ENCODE data around the gene PPP1R13B. TPM values are rescaled to one million over a fixed set of nuclear protein-coding genes. Genes with fewer than 3 reads are reported as not detected.
"Not testable (repeated sequence)": the region's sequence is repeated elsewhere in the genome, so short reads cannot be mapped to it uniquely, and the experiment has no call there.

The PPP1R13B gene
- total RNA-seq, 3 donors from 2014 or later, result 49.6 to 65.5 (median 52.1) TPM

DNA sequence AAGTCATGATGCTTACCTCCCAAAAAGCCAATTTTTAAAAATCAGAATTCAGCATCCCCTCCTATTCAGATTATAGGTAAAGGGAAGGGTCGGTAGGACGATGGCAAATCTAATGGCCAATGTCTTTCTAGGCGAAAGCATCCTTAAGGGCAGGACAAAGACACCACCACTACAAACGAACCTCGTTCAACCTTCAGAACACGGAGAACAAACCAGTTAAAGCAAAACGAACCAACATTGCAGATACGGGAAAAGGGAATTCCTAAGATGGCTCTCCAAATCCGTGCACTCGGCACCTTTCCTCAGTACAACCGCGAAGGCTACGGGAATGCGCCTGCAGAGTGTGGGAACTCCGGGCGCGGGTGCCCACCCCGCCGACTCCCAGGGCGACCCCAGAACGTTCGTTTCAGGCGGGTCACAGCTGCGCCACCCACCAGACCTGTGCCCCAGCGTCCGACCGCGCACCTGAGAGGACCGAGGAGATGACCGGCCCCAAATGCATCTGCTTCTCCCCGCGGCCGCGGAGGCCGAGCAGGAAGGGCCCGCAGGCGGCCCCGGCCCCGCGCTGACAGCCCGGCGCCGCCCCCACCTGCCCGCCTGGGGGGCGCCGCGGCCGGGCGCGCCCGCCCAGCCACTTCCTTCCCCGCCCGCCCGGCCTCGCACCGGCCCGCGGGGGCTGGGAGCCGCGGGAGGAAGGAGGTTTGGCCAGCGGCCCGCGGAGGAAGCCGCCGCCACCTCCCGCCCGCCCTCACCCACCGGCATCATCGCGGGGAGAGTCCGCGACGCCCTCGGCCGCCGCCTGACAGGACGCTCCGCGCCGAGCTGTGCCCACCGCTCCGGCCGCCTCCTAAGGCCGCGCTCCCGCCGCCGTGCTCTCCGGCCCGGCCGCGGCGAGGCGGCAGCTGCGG, 578 bp downstream of the PPP1R13B start:
- Histone ChIP-seq H3K36me3 (ENCODE audit: low read depth) (no peaks in the 10 kb centered on the region), H3K4me1 (ENCODE audit: low read depth) (peaks cover 9% of the 10 kb centered on the region), H3K4me3 (peak overlapping the region; percentile 57), H3K9me3 (no peaks in the 10 kb centered on the region)
- ATAC-seq (peak; percentile 24), DNase-seq (peak; percentile 38 to 74 (median 64))
- intact Hi-C loops (cut with DNase I, micrococcal nuclease), result no loop called here
- TF ChIP-seq, protein P1, sequence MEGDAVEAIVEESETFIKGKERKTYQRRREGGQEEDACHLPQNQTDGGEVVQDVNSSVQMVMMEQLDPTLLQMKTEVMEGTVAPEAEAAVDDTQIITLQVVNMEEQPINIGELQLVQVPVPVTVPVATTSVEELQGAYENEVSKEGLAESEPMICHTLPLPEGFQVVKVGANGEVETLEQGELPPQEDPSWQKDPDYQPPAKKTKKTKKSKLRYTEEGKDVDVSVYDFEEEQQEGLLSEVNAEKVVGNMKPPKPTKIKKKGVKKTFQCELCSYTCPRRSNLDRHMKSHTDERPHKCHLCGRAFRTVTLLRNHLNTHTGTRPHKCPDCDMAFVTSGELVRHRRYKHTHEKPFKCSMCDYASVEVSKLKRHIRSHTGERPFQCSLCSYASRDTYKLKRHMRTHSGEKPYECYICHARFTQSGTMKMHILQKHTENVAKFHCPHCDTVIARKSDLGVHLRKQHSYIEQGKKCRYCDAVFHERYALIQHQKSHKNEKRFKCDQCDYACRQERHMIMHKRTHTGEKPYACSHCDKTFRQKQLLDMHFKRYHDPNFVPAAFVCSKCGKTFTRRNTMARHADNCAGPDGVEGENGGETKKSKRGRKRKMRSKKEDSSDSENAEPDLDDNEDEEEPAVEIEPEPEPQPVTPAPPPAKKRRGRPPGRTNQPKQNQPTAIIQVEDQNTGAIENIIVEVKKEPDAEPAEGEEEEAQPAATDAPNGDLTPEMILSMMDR (IDR thresholded peaks at IDR 0.05), result no peak

GRCh38 chr14:103846097-103846496, 1.3 kb downstream of the PPP1R13B start:
- Histone ChIP-seq H3K4me3 (no peak overlapping the region), H3K9me3 (no peaks in the 10 kb centered on the region), H3K4me1 (ENCODE audit: low read depth) (peaks cover 9% of the 10 kb centered on the region), H3K36me3 (ENCODE audit: low read depth) (no peaks in the 10 kb centered on the region)
- intact Hi-C loops (cut with DNase I, micrococcal nuclease), result no loop called here
- TF ChIP-seq, protein P1 (IDR thresholded peaks at IDR 0.05), result no peak
- no peak for DNase-seq
- no peak for ATAC-seq

DNA sequence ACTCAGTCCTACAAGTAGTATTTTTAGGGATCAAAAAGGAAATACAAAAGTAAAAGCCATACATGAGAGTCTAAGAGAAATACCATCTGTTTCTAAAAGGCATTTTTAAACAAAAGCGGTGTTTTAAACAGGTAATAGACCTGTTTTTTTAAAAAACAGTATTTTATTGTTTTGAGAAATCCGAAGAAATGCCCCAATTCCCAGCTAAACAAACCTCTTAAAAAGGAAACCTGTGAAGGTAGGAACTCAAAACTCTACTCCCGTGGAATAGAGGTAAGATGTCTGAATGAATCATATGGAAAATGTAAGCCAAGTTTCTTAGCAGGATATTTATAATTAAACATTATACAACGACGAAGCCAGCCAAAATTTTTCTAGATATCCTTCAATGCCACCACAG, 2.0 kb downstream of the PPP1R13B start:
- H3K36me3 ChIP-seq (ENCODE audit: low read depth), result no peaks in the 10 kb centered on the region
- DNase-seq (no peak), ATAC-seq (no peak)
- peaks cover 9% of the 10 kb centered on the region for H3K4me1 ChIP-seq (ENCODE audit: low read depth)
- no peak overlapping the region for H3K4me3 ChIP-seq
- TF ChIP-seq, protein P1 (IDR thresholded peaks at IDR 0.05), result no peak
- no peaks in the 10 kb centered on the region for H3K9me3 ChIP-seq
- intact Hi-C loops (cut with DNase I, micrococcal nuclease), result no loop called here

DNA sequence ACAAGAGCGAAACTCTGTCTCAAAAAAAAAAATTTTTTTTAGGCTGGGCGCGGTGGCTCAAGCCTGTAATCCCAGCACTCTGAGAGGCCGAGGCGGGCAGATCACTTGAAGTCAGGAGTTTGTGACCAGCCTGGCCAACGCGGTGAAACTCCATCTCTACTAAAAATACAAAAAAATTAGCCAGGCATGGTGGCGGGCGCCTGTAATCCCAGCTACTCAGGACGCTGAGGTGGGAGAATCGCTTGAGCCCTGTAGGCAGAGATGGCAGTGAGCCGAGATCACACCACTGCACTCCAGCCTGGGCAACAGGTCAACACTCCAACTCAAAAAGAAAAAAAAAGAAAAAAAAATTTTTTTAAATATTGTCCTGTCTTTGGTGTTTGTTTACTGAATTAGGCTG, 6.1 kb downstream of the PPP1R13B start:
- intact Hi-C loops (cut with DNase I, micrococcal nuclease); H3K4me3 ChIP-seq; H3K9me3 ChIP-seq; ATAC-seq; H3K4me1 ChIP-seq (ENCODE audit: low read depth); H3K36me3 ChIP-seq (ENCODE audit: low read depth): not testable (repeated sequence)
- DNase-seq, result peak in 1 of 3 donors; percentile 9

DNA sequence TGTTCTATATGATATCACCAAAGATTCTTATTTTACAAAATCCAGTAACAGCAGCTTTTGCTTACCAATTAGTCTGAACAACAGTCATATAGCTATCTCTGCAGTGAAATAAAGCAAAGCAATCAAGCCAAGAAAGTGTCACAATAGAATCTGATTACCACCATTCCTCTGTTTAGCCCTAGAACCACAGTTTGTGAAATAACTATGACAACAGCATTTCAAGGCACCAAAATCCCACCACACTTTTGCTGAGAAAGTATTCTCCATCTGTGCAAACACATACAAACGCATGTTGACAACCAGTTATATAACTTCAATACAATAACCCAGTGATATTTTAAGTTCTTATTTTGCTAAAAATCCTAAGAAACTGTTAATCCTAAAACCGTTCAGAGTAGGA, 7.4 kb downstream of the PPP1R13B start:
- intact Hi-C loops (cut with DNase I, micrococcal nuclease), result no loop called here
- Histone ChIP-seq H3K36me3 (ENCODE audit: low read depth) (no peaks in the 10 kb centered on the region), H3K4me1 (ENCODE audit: low read depth) (no peaks in the 10 kb centered on the region), H3K9me3 (no peaks in the 10 kb centered on the region), H3K4me3 (no peak overlapping the region)
- DNase-seq (no peak), ATAC-seq (no peak)
- TF ChIP-seq, protein P1 (IDR thresholded peaks at IDR 0.05), result no peak

GRCh38 chr14:103839579-103839978, 7.8 kb downstream of the PPP1R13B start:
- H3K4me3 ChIP-seq, result no peak overlapping the region
- TF ChIP-seq, protein P1 (IDR thresholded peaks at IDR 0.05), result no peak
- H3K4me1 ChIP-seq (ENCODE audit: low read depth), result no peaks in the 10 kb centered on the region
- intact Hi-C loops (cut with DNase I, micrococcal nuclease), result no loop called here
- ATAC-seq (no peak), DNase-seq (no peak)
- no peaks in the 10 kb centered on the region for H3K36me3 ChIP-seq (ENCODE audit: low read depth)
- H3K9me3 ChIP-seq, result no peaks in the 10 kb centered on the region

Data from mucosa of descending colon (tissue), 3 donors.